ENCODE data around the gene PHF21A. TPM values are rescaled to one million over a fixed set of nuclear protein-coding genes. Genes with fewer than 3 reads are reported as not detected.

The PHF21A gene
- total and polyA plus RNA-seq, 2 of the 13 experiments (the other 11 are each of a cell fraction or from before 2014, with no cell fraction given) = 4.1 to 34.6 TPM

GRCh38 chr11:45917623-45918330 is 203.5 kb downstream of the PHF21A start, which contains the start of gene PEX16 (continued):
- no peak for TF ChIP-seq FOXO4 (CRISPR knock-in tag; conservative IDR thresholded peaks at IDR 0.05)
- TF ChIP-seq, protein P1, sequence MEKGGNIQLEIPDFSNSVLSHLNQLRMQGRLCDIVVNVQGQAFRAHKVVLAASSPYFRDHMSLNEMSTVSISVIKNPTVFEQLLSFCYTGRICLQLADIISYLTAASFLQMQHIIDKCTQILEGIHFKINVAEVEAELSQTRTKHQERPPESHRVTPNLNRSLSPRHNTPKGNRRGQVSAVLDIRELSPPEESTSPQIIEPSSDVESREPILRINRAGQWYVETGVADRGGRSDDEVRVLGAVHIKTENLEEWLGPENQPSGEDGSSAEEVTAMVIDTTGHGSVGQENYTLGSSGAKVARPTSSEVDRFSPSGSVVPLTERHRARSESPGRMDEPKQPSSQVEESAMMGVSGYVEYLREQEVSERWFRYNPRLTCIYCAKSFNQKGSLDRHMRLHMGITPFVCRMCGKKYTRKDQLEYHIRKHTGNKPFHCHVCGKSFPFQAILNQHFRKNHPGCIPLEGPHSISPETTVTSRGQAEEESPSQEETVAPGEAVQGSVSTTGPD (CRISPR knock-in tag; IDR thresholded peaks at IDR 0.05) = no peak
- TF ChIP-seq KLF11 (CRISPR knock-in tag; IDR thresholded peaks at IDR 0.05) = no peak
- TF ChIP-seq RBFOX2 (IDR thresholded peaks at IDR 0.05; ENCODE audit: low read depth, low read length) = peak; percentile 76
- no peak for TF ChIP-seq ZNF333 (CRISPR knock-in tag; IDR thresholded peaks at IDR 0.05; ENCODE audit: borderline replicate concordance)
- TF ChIP-seq REPIN1 (CRISPR knock-in tag; IDR thresholded peaks at IDR 0.05; ENCODE audit: borderline replicate concordance, low read depth) = no peak; the same call in 1 of the 2 replicates
- 0 out of 2 replicates have a peak, but pooled peaks have one; percentile 27 for TF ChIP-seq KDM5B (CRISPR knock-in tag; IDR thresholded peaks at IDR 0.05; ENCODE audit: borderline replicate concordance)
- no peak for TF ChIP-seq CBX5 (CRISPR knock-in tag; IDR thresholded peaks at IDR 0.05; ENCODE audit: borderline replicate concordance)
- peak; percentile 27; the same call in 1 of the 2 replicates for TF ChIP-seq ZMYM4 (CRISPR knock-in tag; IDR thresholded peaks at IDR 0.05)
- TF ChIP-seq ZFP36 (IDR thresholded peaks at IDR 0.05; ENCODE audit: borderline replicate concordance, low read depth, low read length, partially characterized antibody) = no peak
- no peak for TF ChIP-seq RBAK (CRISPR knock-in tag; IDR thresholded peaks at IDR 0.05)
- TF ChIP-seq FIP1L1 (IDR thresholded peaks at IDR 0.05; ENCODE audit: borderline replicate concordance, insufficient read depth, low read depth, low read length) = no peak
- 0 out of 2 replicates have a peak, but pooled peaks have one; percentile 53 for TF ChIP-seq ZNF343 (CRISPR knock-in tag; IDR thresholded peaks at IDR 0.05)
- TF ChIP-seq ARID4A (CRISPR knock-in tag; IDR thresholded peaks at IDR 0.05; ENCODE audit: borderline replicate concordance) = peak; percentile 95
- TF ChIP-seq ZNF674 (CRISPR knock-in tag; IDR thresholded peaks at IDR 0.05; ENCODE audit: low read depth) = 0 out of 2 replicates have a peak, but pooled peaks have one; percentile 55
- TF ChIP-seq ZNF180 (CRISPR knock-in tag; IDR thresholded peaks at IDR 0.05; ENCODE audit: borderline replicate concordance, low read depth) = no peak; the same call in 1 of the 2 replicates
- TF ChIP-seq ZNF672 (CRISPR knock-in tag; IDR thresholded peaks at IDR 0.05) = no peak
- TF ChIP-seq STAG1 (CRISPR knock-in tag; IDR thresholded peaks at IDR 0.05) = no peak
- peak; percentile 25; the same call in 1 of the 2 replicates for TF ChIP-seq KMT2A (CRISPR knock-in tag; IDR thresholded peaks at IDR 0.05)
- no peak for TF ChIP-seq PAX8 (CRISPR knock-in tag; IDR thresholded peaks at IDR 0.05; ENCODE audit: borderline replicate concordance)
- TF ChIP-seq TP53 (CRISPR knock-in tag; conservative IDR thresholded peaks at IDR 0.05) = peak; percentile 40; the same call in 1 of the 2 replicates
